Activated CD8-positive, alpha-beta T cell treated with anti-CD3 and anti-CD28 coated beads, Interleukin-2, amount 10 ng/mL, durations not matched to agents 7 days and 5 days (primary cell): ENCODE results near the gene KHDC4. TPM values are rescaled to one million over a fixed set of nuclear protein-coding genes. Genes with fewer than 3 reads are reported as not detected.

ENCODE experiments used
- microRNA-seq: library from miRNA; unstranded; fragments of <30 nt; microRNA quantifications from one replicate; pipeline ENCODE4 v1.2.0, GENCODE V29; 2022
- total RNA-seq, 2 experiments: library from RNA; stranded (reverse); gene quantifications; one replicate each; pipeline ENCODE4 v1.2.3, GENCODE V29; 2021

KHDC4 gene
- total RNA-seq, 2 experiments from 2014 or later = 64.5 to 68.9 TPM

Small RNAs within 50 kb of the gene (microRNA-seq; reads per million reads assigned to microRNA genes)
- gene MIR6738 = not detected

Other genes with a start within 250 kb of the KHDC4 start
- gene YY1AP1, start 245.6 kb downstream of the KHDC4 start, total RNA-seq = 10 to 100 TPM; 63.8 to 68.9 TPM
- gene DAP3, start 245.3 kb downstream of the KHDC4 start, total RNA-seq = 100 to 1,000 TPM; 120 to 135 TPM
- gene GON4L, start 77.2 kb downstream of the KHDC4 start, total RNA-seq = 10 to 100 TPM; 64.8 to 70.3 TPM
- 10 to 100 TPM; 11.9 to 12.2 TPM for gene SYT11, start 74.8 kb downstream of the KHDC4 start, total RNA-seq
- 10 to 100 TPM; 26.0 to 26.4 TPM for gene RIT1, start 23.1 kb downstream of the KHDC4 start, total RNA-seq
- gene RXFP4, start 7.2 kb upstream of the KHDC4 start, total RNA-seq = not detected
- 100 to 1,000 TPM; 142 to 147 TPM for gene ARHGEF2, start 44.1 kb upstream of the KHDC4 start, total RNA-seq
- gene SSR2, start 86.5 kb upstream of the KHDC4 start, total RNA-seq = 100 to 1,000 TPM; 216 to 233 TPM
- 10 to 100 TPM; 32.8 to 33.3 TPM for gene UBQLN4, start 119.4 kb upstream of the KHDC4 start, total RNA-seq
- 10 to 100 TPM; 72.4 to 74.1 TPM for gene LAMTOR2, start 120.4 kb upstream of the KHDC4 start, total RNA-seq
- under 1 TPM in 1 of 2 experiments, not detected in 1; 0.50 TPM for gene RAB25, start 126.7 kb upstream of the KHDC4 start, total RNA-seq
- under 1 TPM; 0.05 TPM for gene MEX3A, start 148.1 kb upstream of the KHDC4 start, total RNA-seq
- gene LMNA, start 180.3 kb upstream of the KHDC4 start, total RNA-seq = 10 to 100 TPM in 1 of 2 experiments, 1 to 10 TPM in 1; 8.5 to 10.3 TPM
- gene SEMA4A, start 219.2 kb upstream of the KHDC4 start, total RNA-seq = 10 to 100 TPM; 16.8 to 17.8 TPM